Spleen (tissue), 7 donors: ENCODE data around the gene GNAT1.

Source experiments
- CTCF ChIP-seq, 11 experiments: fragments of 200-600 bp in 7 of 11; fragments of 450-650 bp in 4 of 11; sonication (generic) in 4 of 11; IDR thresholded peaks in 8 of 11; conservative IDR thresholded peaks in 3 of 11; 1 replicate in 7 of 11; 2 replicates in 4 of 11; pipeline versions ENCODE4 v1.4.0 to v1.8.0; 2016 to 2021; ENCODE audit warnings: antibody characterized with exemption in 11 of 11, inconsistent platforms in 4 of 11, mild to moderate bottlenecking in 1 of 11
- POLR2AphosphoS5 ChIP-seq, 3 donors: sonication (generic); formaldehyde crosslinking; IDR thresholded peaks; one replicate each; pipeline ENCODE4 v1.5.1; 2017; ENCODE audit warnings: antibody characterized with exemption in 3 of 3
- donor health status: DM: no; HTN: no; CAD: no; lungs with moderate emphysema.
- donor health status: DM: no; HTN: no; CAD: no.
- donor health status: DM: no; HTN: no; CAD: no.

GRCh38 chr3:50164481-50164880, 26.9 kb upstream of the GNAT1 start:
- TF ChIP-seq CTCF (IDR thresholded peaks at IDR 0.05 in 8 of 11, conservative IDR thresholded peaks at IDR 0.05 in 3 of 11) (no peak), POLR2AphosphoS5 (IDR thresholded peaks at IDR 0.05) (no peak)
